ENCODE results near the gene FIBCD1. TPM values are rescaled to one million over a fixed set of nuclear protein-coding genes. Genes with fewer than 3 reads are reported as not detected.

FIBCD1 gene
- total RNA-seq, 1 donor from 2014 or later, result not detected

- no peak overlapping the region for H3K27ac ChIP-seq
- no peaks in the 10 kb centered on the region for H3K9me3 ChIP-seq
- H3K4me1 ChIP-seq, result no peaks in the 10 kb centered on the region
- intact Hi-C loops (cut with DNase I), result no loop called here
- H3K4me3 ChIP-seq, result no peak overlapping the region
- no peaks in the 10 kb centered on the region for H3K27me3 ChIP-seq
- H3K36me3 ChIP-seq, result no peaks in the 10 kb centered on the region
- TF ChIP-seq CTCF (IDR thresholded peaks at IDR 0.05), result no peak
- no peak for DNase-seq (ENCODE audit: low spot score in 2 of 2)
Measured at GRCh38 chr9:130919559-130920145, 19.4 kb downstream of the FIBCD1 start.

GRCh38 chr9:130918826-130919558, 20.1 kb downstream of the FIBCD1 start:
- no peaks in the 10 kb centered on the region for H3K4me1 ChIP-seq
- H3K27ac ChIP-seq, result no peak overlapping the region
- intact Hi-C loops (cut with DNase I), result no loop called here
- no peaks in the 10 kb centered on the region for H3K36me3 ChIP-seq
- no peak for DNase-seq (ENCODE audit: low spot score in 2 of 2)
- H3K9me3 ChIP-seq, result no peaks in the 10 kb centered on the region
- no peaks in the 10 kb centered on the region for H3K27me3 ChIP-seq
- H3K4me3 ChIP-seq, result no peak overlapping the region
- TF ChIP-seq CTCF (IDR thresholded peaks at IDR 0.05), result no peak

DNA sequence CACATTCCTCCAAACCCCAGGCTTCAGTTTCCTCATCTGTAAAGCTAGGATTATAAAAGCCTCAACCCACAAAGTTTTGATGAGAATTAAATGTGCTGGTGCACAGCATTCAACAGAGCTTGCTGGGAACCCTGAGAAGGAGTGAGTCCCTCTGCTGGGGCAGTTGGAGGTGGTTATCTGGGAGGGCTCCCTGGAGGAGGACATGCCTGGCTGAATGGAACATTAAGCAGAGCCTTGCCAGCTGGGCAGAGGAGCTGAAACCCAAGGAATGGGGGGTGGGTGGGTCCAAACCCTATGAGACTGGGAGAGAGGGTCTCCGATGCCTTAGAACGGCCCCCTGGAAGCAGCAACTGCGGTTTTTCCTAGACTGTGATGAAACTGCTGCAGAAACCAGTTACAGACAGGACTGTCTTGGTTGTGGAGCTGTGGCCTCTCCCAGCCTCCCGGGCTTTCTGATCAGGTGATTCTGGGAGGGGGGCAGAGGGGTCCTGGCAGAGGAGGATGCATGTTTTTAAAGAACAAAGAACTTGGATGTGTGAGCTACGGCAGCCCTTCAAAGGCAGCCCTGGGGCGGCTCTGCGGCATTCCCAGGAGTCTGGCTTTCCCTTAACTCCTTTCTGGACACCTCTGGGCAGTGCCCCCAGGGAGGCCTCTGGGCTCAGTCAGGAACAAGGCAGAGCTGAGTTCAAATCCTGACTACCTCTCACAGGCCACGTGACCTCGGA, 20.8 kb downstream of the FIBCD1 start:
- no peaks in the 10 kb centered on the region for H3K9me3 ChIP-seq
- no peaks in the 10 kb centered on the region for H3K4me1 ChIP-seq
- no peaks in the 10 kb centered on the region for H3K27me3 ChIP-seq
- DNase-seq (ENCODE audit: low spot score in 2 of 2), result no peak
- H3K36me3 ChIP-seq, result no peaks in the 10 kb centered on the region
- no peak overlapping the region for H3K4me3 ChIP-seq
- intact Hi-C loops (cut with DNase I), result no loop called here
- H3K27ac ChIP-seq, result no peak overlapping the region
- TF ChIP-seq CTCF (IDR thresholded peaks at IDR 0.05), result no peak

GRCh38 chr9:130917168-130917960, 21.7 kb downstream of the FIBCD1 start:
- intact Hi-C loops (cut with DNase I), result no loop called here
- Histone ChIP-seq H3K36me3 (no peaks in the 10 kb centered on the region), H3K4me3 (no peak overlapping the region), H3K27me3 (no peaks in the 10 kb centered on the region), H3K27ac (no peak overlapping the region), H3K9me3 (no peaks in the 10 kb centered on the region), H3K4me1 (peaks cover 0 to 9% of the 10 kb centered on the region in 2 donors)
- DNase-seq (ENCODE audit: low spot score in 2 of 2), result no peak
- no peak for TF ChIP-seq CTCF (IDR thresholded peaks at IDR 0.05)

DNA sequence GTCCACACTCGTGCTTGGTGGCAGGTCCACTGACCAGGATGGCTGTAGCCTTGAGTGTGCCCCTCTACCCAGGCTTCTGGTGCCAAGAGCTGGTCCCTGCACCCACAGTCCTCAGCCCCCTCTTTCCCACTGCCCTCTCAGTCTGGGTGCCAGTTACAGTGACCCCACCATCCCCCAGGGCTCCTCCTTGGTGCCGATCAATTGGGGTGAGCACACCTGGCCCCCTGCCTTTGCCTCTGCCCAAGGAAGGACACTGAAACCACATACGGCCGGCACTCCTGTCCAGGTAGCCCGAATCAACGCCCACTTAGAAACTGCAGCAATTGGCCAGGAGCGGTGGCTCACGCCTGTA, 24.0 kb downstream of the FIBCD1 start:
- H3K27me3 ChIP-seq, result no peaks in the 10 kb centered on the region
- intact Hi-C loops (cut with DNase I), result no loop called here
- H3K27ac ChIP-seq, result no peak overlapping the region
- no peaks in the 10 kb centered on the region for H3K9me3 ChIP-seq
- no peak for TF ChIP-seq CTCF (IDR thresholded peaks at IDR 0.05)
- DNase-seq (ENCODE audit: low spot score in 2 of 2), result no peak
- H3K4me3 ChIP-seq, result no peak overlapping the region
- no peaks in the 10 kb centered on the region for H3K36me3 ChIP-seq
- peaks cover 0 to 9% of the 10 kb centered on the region in 2 donors for H3K4me1 ChIP-seq
